Measurements from ENCODE around the gene C5orf63.
"Not testable (repeated sequence)": the region's sequence is repeated elsewhere in the genome, so short reads cannot be mapped to it uniquely, and the experiment has no call there.

The C5orf63 gene

DNA sequence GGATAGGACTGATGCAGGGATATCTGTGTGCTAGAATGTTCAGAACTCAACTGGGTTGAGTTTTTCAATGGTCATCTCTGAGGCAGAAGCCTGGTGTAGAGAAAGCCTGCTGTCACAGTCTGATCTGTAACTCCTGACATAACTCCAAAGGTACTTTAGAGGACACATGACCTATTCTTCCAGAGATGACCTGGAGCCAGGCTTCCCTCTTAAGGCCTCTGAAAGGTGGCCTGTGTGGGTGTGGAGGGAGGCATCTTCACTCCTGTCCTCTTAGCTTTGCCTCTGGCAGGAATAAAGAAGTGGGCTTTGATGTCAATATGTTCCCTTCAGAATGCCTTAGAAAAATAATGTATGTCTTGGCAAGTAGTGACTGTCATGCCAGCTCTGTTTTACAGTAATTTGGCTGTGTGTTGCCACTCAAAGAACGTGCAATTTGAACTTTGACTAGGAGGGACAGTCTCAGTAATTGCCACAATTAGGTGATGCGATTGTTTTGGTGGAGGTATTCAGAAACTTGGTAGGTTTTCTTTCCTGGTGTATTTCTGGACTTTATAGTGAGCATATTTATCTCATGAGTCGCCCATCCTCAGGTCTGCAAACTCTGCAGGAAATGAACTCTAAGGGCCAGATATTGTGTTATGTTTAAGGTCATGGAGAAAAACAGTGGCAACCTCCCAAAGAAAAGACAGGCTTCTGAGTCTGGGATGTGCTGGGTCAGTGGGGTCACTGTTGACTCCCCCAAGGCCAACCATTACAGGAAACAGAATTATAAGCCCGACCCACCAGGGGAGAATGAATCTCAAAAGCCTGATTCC lies 3.2 kb upstream of the C5orf63 start:
- DNase-seq (ENCODE audit: low read depth in 2 of 2, low spot score in 1 of 2), result no peak

DNA sequence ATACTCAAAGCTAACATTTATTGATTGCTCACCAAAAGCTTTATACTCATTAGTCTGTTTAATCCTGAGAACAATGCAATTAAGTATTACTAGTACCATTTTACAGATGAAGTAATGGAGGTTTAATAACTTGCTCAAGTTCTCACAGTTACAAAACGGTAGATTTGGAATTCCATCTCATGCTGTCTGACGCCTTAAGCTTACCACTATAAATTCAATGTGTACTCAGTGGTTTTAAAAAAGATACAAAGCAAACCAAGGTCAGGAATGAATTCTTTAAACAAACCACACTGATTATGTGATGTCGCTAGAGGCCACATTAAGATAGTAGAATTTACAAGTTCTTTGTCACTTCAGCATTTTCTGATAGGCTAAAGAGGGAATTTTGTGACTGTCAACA lies 1.2 kb upstream of the C5orf63 start:
- DNase-seq (ENCODE audit: low read depth in 2 of 2, low spot score in 1 of 2), result no peak

DNA sequence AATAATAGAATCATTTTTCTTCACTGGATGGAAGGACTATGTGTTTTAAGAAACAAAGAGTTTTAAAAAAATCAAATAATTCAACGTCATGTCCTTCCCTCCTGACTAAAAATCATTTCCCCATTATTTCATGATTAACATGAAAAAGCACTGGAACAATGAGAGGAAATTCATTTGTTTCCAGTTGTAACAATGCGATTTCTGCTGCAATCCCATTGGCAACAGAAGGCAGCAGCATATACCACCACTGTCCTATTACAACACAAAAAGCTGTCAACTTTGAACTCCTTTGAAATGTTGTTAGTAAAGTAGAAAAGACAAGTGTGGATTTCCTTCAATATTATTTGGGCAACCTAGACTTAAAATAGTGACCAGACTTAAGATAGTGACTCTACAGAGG lies 3.1 kb downstream of the C5orf63 start:
- no peak for DNase-seq (ENCODE audit: low read depth in 2 of 2, low spot score in 1 of 2)

DNA sequence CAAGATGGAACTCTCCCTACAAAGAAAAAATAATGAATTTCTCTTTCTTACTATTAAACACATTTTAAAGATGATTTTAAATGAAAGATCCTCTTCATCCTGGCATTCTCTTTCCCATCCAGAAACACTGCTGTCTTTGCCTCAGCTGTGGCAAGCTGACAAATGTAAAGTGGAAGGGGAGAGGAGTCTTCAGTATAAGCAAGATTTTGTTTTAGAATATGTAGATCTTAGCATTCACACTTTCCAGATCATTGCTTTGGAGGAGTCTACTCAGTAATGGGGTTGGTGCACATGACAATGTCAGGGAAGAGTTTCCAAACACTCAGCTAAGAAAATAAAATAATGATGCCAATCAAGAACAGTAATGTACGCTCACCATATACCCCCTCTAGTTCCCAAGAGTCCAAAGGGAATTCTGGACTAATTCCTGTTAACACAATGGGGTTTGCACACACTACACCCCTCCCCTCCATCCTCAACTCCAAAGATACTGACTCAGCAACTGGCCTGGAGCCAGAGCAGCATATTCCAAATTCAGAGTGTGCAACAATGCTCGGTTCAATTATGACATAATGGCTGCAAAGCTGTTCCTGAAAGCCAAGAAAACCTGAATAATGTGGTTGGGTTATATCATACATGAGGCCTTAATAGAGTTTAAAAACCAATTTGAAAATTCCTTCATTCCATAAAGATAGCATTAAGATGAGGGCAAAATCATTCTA lies 4.6 kb downstream of the C5orf63 start:
- no peak for DNase-seq (ENCODE audit: low read depth in 2 of 2, low spot score in 1 of 2)

DNA sequence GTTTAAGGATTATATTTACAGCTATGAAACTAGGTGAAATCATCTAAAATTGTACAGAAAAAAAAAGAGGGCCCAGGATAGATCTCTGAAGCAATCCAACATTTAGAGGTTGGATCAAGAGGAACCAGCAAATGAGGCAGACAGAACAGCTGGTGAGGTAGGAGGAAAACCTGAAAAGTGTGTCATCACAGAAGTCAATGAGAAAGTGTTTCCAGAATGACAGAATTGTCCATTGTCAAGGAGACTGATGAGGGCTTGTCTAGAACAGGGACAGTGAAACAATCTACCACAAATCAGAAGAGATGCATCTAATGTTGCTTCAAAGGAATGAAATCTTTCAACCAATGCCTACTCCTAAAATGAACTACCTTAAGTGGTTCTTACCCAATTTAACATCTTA lies 6.6 kb downstream of the C5orf63 start:
- DNase-seq (ENCODE audit: low read depth in 2 of 2, low spot score in 1 of 2), result no peak

DNA sequence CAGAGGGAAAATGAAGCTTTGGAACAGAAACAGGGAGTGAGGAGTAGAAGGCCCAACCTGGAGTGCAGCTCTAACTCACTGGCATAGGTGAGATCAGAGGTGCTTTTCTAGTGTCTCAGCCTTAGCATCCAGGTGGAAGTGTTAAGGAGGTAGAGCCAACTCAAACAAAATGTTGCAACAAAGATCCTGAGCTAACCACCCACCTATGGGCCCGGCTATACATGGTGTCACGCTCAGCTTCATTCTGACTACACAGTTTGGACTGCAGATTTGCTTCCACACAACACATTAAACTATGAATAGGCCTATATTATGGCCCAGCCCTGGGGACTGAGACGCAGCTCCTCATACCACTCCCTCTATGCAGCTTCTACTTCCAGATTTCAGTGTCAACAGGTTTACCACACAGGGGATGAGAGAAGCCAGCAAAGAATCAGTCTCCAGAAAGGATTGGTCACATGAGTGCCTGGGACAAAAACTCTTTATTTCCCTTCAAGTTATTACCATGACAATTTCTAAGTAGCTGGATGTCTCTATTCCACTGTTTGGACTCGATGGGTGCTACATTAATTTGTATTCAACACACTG lies 9.0 kb downstream of the C5orf63 start:
- no peak for DNase-seq (ENCODE audit: low read depth in 2 of 2, low spot score in 1 of 2)

DNA sequence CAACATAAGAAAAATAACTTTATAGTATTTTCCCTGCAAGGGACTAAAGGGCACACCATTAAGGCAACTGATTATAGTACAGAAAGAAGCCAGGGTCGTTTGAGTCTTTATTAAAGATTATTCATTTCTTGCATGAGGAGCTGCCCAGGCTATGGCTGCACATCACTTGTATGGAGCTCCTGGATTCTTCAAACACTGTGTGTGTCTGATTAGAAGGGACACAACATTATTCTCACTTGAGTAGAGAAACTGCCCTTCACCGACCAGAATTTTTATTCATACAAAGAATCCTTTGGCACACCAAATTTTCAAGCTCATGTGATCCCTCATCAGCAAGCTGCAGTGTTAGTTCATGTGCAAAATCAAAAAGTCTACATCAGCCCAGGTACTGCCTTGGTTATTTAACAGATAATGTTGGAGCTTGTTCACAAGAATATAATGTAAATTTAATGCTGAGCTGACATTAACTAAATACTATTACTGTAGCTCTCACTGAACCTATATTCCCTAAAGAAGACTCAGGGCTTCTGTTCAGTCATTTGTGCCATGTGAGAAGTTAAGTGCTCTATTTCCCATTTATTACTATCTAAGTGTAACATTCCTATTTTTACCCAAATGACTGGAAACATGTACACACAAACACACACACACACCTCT lies 9.9 kb downstream of the C5orf63 start:
- DNase-seq (ENCODE audit: low read depth in 2 of 2, low spot score in 1 of 2), result no peak

DNA sequence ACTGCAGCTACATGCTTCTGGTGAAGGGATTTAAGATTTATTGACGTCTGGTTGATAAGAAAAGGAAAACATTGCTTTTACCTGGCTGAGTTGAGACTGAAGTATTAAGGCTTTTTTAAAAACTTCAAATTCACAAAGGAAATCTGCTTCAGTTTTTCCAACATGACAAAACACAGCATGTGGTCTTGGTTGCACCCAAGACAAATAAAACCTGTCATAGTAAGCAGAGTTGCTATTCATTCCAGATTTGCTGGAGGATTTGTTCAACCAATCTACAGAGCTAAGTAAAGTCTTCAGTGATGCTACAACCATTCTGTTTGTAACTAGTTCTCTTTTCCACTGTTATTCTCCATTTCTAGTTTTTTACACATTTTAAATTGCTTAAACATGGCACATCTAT lies 11.3 kb downstream of the C5orf63 start:
- no peak for DNase-seq (ENCODE audit: low read depth in 2 of 2, low spot score in 1 of 2)

DNA sequence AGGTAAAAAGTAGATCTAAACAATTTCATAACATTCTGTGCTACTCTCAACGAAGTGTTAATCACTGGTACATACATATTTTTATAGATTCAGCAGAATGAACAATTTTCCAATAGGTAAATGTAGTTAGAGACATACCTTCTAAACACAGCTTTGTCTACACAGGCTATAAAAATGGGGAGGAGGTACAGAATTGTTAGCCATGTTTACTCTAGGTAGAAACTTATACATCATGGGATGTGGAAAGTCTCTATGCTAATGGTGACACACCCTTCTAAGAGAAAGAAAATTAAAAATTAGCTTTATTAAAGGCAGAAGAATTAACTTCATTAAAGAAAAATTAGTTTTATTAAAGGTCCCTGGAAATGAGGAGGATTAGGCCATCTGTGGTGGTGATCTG lies 11.8 kb downstream of the C5orf63 start:
- no peak for DNase-seq (ENCODE audit: low read depth in 2 of 2, low spot score in 1 of 2)

DNA sequence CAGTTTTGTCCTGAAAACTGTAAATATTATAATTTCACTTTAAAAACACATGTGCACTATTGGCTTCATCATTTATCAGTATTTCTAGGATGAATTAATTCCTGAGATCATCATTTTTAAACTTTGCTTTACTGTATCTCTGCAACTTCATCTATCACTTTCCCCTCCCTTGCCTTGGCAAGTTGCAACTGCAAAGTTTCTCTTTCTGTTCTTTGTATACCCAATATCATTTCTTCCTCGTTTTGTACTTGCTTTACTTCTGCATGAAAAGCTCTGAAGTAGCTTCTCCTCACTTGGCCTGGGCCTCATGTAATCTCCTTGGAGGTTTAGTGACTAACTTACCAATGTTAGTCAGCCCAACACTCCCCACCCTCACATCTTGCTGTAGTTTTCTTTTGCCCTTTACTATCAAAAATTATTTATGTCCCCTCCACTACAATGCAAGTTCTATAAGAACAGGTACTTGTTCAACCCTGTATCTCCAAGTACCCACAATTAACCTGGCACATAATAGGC lies 12.8 kb downstream of the C5orf63 start:
- DNase-seq (ENCODE audit: low read depth in 2 of 2, low spot score in 1 of 2), result no peak

DNA sequence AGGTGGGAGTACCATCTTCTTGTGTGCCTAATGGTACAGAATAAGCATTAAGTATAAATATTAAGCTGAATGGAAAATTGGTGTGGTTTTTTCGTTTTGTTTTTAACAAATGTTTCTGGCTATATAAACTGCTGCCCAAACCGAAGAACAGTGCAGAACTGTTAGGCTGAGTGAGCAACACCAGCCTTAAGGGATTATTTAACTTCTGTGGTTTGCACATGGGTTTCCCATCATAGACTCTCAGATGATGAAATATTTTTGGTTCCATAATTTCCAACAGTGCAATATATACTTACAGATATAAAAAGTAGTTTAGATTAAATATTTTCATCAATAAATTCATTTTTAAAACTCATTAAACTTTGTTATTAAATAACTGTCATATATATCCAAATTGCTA lies 16.4 kb downstream of the C5orf63 start:
- no peak for DNase-seq (ENCODE audit: low read depth in 2 of 2, low spot score in 1 of 2)

DNA sequence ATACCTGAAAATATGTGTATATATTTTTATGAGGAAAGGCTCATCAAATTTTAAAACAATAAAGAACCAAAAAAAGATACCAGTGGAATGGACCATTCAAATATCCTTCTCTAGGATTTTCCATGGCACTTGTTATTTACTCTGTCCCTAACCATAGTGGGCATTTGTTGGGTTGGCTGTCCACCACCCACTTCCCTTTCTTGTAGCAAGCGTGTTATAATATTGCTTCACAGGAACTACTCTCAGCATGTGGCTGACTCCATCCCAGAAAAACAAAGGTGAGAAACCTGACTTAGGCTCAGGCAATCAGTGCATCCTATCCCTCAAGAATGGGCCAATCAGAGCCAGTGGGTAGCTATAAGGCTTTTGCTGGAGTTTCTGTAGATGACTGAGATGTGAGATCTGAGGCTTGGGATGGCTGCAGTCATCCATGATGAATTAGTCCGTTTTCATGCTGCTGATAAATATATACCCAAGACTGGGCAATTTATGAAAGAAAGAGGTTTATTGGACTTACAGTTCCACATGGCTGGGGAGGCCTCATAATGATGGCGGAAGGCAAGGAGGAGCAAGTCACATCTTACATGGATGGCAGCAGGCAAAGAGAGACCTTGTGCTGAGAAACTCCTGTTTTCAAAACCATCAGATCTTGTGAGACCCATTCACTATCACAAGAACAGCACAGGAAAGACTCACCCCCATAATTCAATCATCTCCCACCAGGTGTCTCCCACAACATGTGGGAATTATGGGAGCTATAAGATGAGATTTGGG lies 17.2 kb downstream of the C5orf63 start:
- DNase-seq (ENCODE audit: low read depth in 2 of 2, low spot score in 1 of 2), result no peak

DNA sequence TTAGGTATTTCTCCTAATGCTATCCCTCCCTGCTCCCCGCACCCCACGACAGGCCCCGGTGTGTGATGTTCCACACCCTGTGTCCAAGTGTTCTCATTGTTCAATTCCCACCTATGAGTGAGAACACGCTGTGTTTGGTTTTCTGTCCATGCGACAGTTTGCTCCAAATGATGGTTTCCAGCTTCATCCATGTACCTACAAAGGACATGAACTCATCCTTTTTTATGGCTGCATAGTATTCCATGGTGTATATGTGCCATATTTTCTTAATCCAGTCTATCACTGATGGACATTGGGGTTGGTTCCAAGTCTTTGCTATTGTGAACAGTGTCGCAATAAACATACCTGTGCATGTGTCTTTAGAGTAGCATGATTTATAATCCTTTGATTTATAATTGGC lies 19.8 kb downstream of the C5orf63 start:
- DNase-seq (ENCODE audit: low read depth in 2 of 2, low spot score in 1 of 2), result not testable (repeated sequence)

DNA sequence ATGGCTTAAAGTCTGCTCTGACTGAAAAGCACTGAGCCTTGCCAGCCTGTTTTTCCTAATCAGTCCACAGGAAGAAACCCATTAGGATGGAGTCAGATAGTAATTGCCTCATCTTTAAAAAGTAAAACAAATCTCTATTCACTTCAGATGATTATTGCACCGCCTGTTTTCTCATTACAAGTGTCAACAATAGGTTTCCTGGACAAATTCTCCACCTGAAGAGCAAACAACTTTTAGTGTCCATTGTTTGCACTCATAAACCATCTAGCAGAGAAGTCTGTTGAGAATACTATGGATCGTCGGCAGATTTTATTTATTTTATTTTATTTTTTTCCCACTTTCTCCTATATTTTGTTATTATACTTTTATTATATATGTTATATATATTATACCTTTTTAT lies 20.3 kb downstream of the C5orf63 start:
- no peak for DNase-seq (ENCODE audit: low read depth in 2 of 2, low spot score in 1 of 2)

DNA sequence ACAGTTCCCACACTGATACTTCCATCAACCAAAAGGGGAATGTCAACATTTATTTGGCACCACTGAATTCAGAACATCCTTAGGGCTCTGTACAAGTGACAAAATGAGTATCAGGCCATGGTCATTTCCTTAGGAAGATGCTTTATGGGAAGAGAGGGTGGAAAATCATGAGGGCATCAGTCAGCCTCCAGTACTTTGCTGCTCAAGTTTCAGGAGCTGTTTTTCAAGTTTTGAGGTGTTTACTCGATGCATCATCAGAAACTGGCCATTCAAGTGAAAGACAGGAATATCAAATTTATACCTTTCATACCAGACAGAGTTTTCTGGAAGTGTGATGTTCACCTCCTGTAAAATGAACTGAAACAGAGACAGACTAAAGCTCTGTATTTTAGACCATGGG lies 21.7 kb downstream of the C5orf63 start:
- DNase-seq (ENCODE audit: low read depth in 2 of 2, low spot score in 1 of 2), result no peak

DNA sequence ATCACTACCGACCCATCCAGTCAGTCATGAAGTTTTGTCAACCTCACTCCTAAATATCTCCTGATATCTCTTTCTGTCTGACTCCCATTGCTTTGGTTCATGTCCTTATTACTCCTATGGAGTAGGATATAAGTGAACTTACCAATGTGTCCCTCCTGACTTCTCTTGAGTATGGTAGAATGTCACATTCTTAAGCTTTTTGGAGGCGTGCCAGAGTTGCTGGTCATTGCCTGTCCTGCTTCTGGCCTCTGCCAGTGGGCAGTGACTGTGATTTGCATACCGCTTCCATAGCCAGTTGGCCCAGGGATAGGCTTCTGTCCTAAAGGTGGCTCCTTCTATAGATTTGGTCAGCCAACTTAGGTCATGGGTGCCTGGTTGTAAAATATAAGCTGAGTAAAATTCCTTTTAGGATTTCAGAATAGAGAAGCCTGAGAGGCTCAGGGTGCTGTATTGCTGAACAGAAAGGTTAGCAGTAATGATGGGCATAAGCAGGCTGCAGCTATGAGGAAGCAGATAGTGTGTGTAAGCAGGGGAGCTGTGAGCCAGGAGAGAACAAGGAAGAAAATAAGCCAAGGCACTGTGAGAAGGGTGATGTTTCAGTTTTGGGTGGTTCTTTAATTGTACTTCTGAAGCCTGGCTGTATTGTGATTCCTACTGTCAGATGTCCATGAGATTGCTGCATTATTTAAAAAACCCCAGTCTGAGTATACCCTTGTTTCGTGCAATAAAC lies 26.8 kb downstream of the C5orf63 start:
- no peak for DNase-seq (ENCODE audit: low read depth in 2 of 2, low spot score in 1 of 2)

DNA sequence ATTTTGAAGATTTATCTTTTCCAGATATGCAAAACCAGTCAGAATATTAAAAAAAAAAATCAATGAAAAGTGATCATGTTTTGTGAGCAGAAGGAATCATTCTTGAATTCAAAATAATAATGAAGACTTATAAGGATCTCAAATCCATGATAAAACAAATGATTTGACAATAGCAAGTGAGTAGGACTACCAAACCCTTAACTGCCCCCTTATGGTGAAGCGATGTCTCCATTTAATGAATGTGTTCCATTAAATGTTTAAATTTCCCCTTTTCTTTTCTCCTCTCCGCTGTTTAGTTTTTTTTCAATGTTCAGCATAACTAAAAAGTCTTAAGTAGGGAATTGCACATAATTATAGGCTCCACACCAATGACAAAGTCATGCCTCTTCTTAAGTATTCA lies 30.7 kb downstream of the C5orf63 start:
- no peak for DNase-seq (ENCODE audit: low read depth in 2 of 2, low spot score in 1 of 2)

DNA sequence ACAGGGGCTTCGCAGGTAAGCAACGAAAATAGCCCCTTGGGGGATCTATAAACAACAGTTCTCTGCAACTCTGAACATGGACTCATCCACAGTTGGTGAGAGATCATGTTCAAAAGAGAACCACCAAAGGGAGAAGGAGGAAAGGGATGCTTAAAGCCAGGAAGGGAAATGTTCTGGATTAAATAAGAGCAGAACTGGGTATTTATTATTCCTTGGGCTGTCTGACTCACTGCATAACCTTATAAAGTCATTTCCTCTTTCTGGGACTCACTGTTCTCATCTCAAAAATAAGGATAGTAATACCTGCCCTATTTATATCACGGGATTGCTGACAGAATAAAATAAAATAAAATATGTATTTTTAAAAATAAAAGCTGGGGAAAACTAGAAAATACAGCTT lies 31.7 kb downstream of the C5orf63 start:
- DNase-seq (ENCODE audit: low read depth in 2 of 2, low spot score in 1 of 2), result no peak

DNA sequence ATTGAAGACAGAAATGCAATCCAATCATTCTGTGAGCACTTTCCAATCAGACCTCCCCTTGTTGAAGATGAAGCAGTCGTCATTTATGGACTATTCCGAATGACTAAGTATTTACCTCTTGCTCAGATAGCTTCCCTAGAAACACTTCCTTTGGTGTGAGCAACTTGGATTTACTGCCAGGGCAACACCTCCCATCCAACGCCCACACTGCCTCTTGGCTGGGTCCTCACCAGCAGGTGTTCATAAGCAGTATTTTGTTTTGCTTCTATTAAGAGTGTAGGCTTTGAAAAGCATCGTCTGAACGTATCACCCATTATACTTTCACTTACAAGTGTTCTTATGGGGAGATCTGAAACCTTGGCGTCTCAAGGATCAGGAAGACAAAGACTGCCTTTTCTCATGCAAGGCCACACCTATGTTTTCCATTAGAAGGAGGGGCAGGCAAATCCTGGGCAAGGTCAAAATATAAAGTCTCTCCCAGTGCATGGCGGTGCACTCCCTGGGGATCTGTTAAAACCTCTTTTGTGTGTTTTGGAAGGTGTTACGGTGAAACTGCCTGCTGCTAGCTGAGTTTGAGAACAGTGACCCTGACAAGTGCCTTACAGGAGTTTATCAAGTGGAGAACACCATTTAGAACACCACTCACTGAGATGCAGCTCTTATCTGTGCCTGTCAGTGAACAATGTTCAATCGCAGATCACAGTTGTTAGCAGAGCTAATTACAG lies 32.3 kb downstream of the C5orf63 start:
- no peak for DNase-seq (ENCODE audit: low read depth in 2 of 2, low spot score in 1 of 2)

DNA sequence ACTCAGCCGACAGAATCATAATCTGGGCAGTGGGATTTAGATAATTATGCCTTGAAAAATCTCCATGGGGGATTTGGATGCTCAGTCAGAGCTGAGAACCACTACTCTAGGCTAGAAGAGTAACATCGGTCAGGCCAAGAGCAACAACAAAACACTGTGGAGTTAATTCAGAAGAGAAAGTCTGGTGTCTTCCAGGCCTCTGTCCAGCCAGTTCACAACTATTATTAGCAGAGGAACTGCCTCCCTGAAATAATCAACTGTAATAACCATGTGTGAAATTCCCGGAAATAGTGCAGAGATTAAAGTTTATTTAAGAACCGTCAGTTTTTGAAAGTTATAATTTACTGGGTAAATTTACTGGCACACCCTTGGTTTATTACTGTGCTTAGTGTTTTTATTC lies 34.8 kb downstream of the C5orf63 start:
- no peak for DNase-seq (ENCODE audit: low read depth in 2 of 2, low spot score in 1 of 2)
